Endothelial cell of umbilical vein (primary cell): ENCODE data around the gene COL1A1.

ENCODE experiments used
- CTCF ChIP-seq, 2 donors: IDR thresholded peaks; 1 replicate in 1 of 2; 2 replicates in 1 of 2; pipeline ENCODE4 v1.5.1; 2011; ENCODE audit warnings: low read length in 2 of 2, mild to moderate bottlenecking in 2 of 2, moderate library complexity in 2 of 2, control low read depth in 1 of 2, inconsistent platforms in 1 of 2, low read depth in 1 of 2; ENCODE audit not compliant: insufficient read depth in 1 of 2; ENCODE audit errors: extremely low read depth in 1 of 2
- EZH2 ChIP-seq: IDR thresholded peaks from 2 replicates; pipeline ENCODE4 v1.6.1; 2012; ENCODE audit warnings: borderline replicate concordance, low read depth, mild to moderate bottlenecking, moderate library complexity, low read length, inconsistent platforms; ENCODE audit not compliant: severe bottlenecking
- FOS ChIP-seq: IDR thresholded peaks from 2 replicates; pipeline ENCODE4 v1.6.1; 2011; ENCODE audit warnings: mild to moderate bottlenecking, low read length, moderate library complexity, borderline replicate concordance; ENCODE audit not compliant: insufficient read depth
- JUN ChIP-seq: IDR thresholded peaks from 2 replicates; pipeline ENCODE4 v1.6.1; 2011; ENCODE audit warnings: borderline replicate concordance, low read depth; ENCODE audit not compliant: insufficient read length, insufficient read depth
- MYC ChIP-seq: IDR thresholded peaks from one replicate; pipeline ENCODE4 v1.6.1; 2011; ENCODE audit warnings: mild to moderate bottlenecking, low read depth, low read length
- POLR2A ChIP-seq: IDR thresholded peaks from 2 replicates; pipeline ENCODE4 v1.6.1; 2012; ENCODE audit warnings: low read depth, mild to moderate bottlenecking, control low read depth, low read length
- POLR2AphosphoS5 ChIP-seq: IDR thresholded peaks from 2 replicates; pipeline ENCODE4 v1.6.1; 2012; ENCODE audit warnings: low read depth, mild to moderate bottlenecking, control low read depth, low read length, moderate library complexity; ENCODE audit not compliant: insufficient read depth
- TF ChIP-seq, protein P1 (sequence below): IDR thresholded peaks from 2 replicates; pipeline ENCODE4 v1.6.1; 2011; ENCODE audit not compliant: insufficient read depth, insufficient read length

DNA sequence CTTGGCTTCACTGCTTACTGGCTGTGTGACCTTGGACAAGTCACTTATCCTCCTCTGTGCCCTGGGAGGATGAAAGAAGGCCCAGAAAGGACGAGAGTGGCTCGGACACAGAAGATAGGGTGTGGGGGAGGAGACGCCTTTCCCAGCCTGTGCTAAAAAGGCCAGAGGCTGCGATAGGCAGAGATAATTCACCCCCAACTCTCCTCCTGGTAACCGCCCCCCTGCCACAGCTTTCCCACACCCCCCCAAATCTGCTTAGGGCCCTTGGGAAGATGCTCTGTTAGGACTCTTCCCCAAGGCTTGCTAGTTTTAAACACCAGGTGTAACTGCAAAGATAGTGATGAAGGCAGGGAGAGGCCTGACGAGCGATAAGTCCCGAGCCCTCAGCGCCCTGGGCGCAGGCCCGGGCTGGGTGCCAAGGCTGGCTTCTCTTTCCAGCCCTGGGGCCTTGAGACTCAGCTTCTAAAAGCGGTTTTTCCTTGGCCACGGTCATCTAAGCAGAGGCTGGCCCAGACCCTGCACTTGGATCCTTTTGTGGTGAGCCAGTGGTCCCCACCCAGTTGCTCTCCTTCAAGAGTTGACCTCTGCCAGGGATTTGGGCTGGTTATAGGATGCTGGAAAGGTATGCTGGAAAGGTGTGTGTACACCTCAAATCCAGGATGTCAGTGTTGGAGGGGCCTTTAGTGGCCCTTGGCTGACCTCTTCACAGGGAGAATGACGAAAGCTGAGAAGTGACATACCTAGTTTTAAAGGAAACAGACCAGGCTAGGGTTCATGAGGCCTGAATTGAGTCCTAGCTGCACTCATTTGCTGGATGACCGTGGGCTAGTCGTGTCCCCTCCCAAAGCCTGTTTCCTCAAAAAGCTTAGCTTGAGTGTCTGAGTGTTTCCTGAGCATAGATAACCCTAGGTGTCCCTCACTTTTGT, 47.5 kb downstream of the COL1A1 start:
- TF ChIP-seq CTCF (IDR thresholded peaks at IDR 0.05; ENCODE audit: extremely low read depth in 1 of 2, insufficient read depth in 1 of 2, low read depth in 1 of 2, low read length in 2 of 2) (no peak), MYC (no peak), POLR2A (no peak), POLR2AphosphoS5 (no peak), JUN (no peak), EZH2 (no peak), FOS (no peak)
- TF ChIP-seq, protein P1, sequence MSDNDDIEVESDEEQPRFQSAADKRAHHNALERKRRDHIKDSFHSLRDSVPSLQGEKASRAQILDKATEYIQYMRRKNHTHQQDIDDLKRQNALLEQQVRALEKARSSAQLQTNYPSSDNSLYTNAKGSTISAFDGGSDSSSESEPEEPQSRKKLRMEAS = no peak
